IPS DF 19.7 (cell line): Measurements from ENCODE around the gene ERCC3.
"Not testable (repeated sequence)": the region's sequence is repeated elsewhere in the genome, so short reads cannot be mapped to it uniquely, and the experiment has no call there.

Experiments
- DNase-seq: peaks from one replicate; pipeline ENCODE4 v3.0.0-alpha.2; 2013; ENCODE audit warnings: low read depth, low spot score

The ERCC3 gene

GRCh38 chr2:127279781-127280180 lies 14.2 kb downstream of the ERCC3 start:
- no peak for DNase-seq

- DNase-seq = no peak
Observed at GRCh38 chr2:127278959-127279358, 15.0 kb downstream of the ERCC3 start.

- DNase-seq = no peak
Observed at GRCh38 chr2:127277028-127277427, 16.9 kb downstream of the ERCC3 start.

- DNase-seq = no peak
Observed at GRCh38 chr2:127275789-127276188, 18.2 kb downstream of the ERCC3 start.

GRCh38 chr2:127275356-127275755 lies 18.6 kb downstream of the ERCC3 start:
- no peak for DNase-seq

GRCh38 chr2:127270663-127271062 lies 23.3 kb downstream of the ERCC3 start:
- no peak for DNase-seq

GRCh38 chr2:127261804-127262406 lies 32.0 kb downstream of the ERCC3 start:
- no peak for DNase-seq

- no peak for DNase-seq
Observed at GRCh38 chr2:127259355-127259754, 34.6 kb downstream of the ERCC3 start.

- DNase-seq = no peak
Observed at GRCh38 chr2:127256866-127257265, 37.1 kb downstream of the ERCC3 start.

GRCh38 chr2:127256381-127256780 lies 37.6 kb downstream of the ERCC3 start:
- no peak for DNase-seq

GRCh38 chr2:127255721-127256120 lies 38.2 kb downstream of the ERCC3 start:
- DNase-seq = no peak

- DNase-seq = no peak
Observed at GRCh38 chr2:127255146-127255545, 38.8 kb downstream of the ERCC3 start.

GRCh38 chr2:127254386-127254981 lies 39.5 kb downstream of the ERCC3 start:
- DNase-seq = no peak

- not testable (repeated sequence) for DNase-seq
Observed at GRCh38 chr2:127241184-127241583, 52.8 kb downstream of the ERCC3 start.

GRCh38 chr2:127239395-127239794 lies 54.5 kb downstream of the ERCC3 start:
- no peak for DNase-seq

GRCh38 chr2:127237768-127238167 lies 56.2 kb downstream of the ERCC3 start:
- not testable (repeated sequence) for DNase-seq

- DNase-seq = no peak
Observed at GRCh38 chr2:127235082-127235702, 58.8 kb downstream of the ERCC3 start.

- DNase-seq = no peak
Observed at GRCh38 chr2:127233710-127234109, 60.2 kb downstream of the ERCC3 start.

- DNase-seq = no peak
Observed at GRCh38 chr2:127231130-127231865, 62.6 kb downstream of the ERCC3 start.

GRCh38 chr2:127229555-127229954 lies 64.4 kb downstream of the ERCC3 start:
- no peak for DNase-seq

- no peak for DNase-seq
Observed at GRCh38 chr2:127228102-127228501, 65.8 kb downstream of the ERCC3 start.

- DNase-seq = not testable (repeated sequence)
Observed at GRCh38 chr2:127227264-127227660, 66.7 kb downstream of the ERCC3 start.
